ENCODE measurements around the gene CRHR2. TPM values are rescaled to one million over a fixed set of nuclear protein-coding genes. Genes with fewer than 3 reads are reported as not detected.

CRHR2 gene
- total RNA-seq, 1 donor from 2014 or later: not detected

- no peaks in the 10 kb centered on the region for H3K4me1 ChIP-seq
- no peak for TF ChIP-seq POLR2AphosphoS5 (IDR thresholded peaks at IDR 0.05; ENCODE audit: insufficient read depth in 1 of 2, low read depth in 1 of 2)
- TF ChIP-seq CTCF (IDR thresholded peaks at IDR 0.05): no peak
- no peak for TF ChIP-seq POLR2A (IDR thresholded peaks at IDR 0.05)
- H3K4me3 ChIP-seq: no peak overlapping the region
- H3K36me3 ChIP-seq: no peaks in the 10 kb centered on the region
- peak in 1 of 2 donors; percentile 70 for DNase-seq (ENCODE audit: extremely low spot score in 2 of 2)
- intact Hi-C loops (cut with DNase I): no loop called here
- no peaks in the 10 kb centered on the region for H3K9me3 ChIP-seq
- no peaks in the 10 kb centered on the region for H3K27me3 ChIP-seq
- no peak overlapping the region for H3K27ac ChIP-seq
Observed at GRCh38 chr7:30650421-30650808, 31.8 kb downstream of the CRHR2 start.

GRCh38 chr7:30649717-30650420, 32.4 kb downstream of the CRHR2 start:
- DNase-seq (ENCODE audit: extremely low spot score in 2 of 2): peak in 1 of 2 donors; percentile 79
- no peak for TF ChIP-seq CTCF (IDR thresholded peaks at IDR 0.05)
- TF ChIP-seq POLR2A (IDR thresholded peaks at IDR 0.05): no peak
- no peak for TF ChIP-seq POLR2AphosphoS5 (IDR thresholded peaks at IDR 0.05; ENCODE audit: insufficient read depth in 1 of 2, low read depth in 1 of 2)
- Histone ChIP-seq H3K27me3 (no peaks in the 10 kb centered on the region), H3K36me3 (no peaks in the 10 kb centered on the region), H3K4me3 (no peak overlapping the region), H3K9me3 (no peaks in the 10 kb centered on the region), H3K4me1 (no peaks in the 10 kb centered on the region), H3K27ac (no peak overlapping the region)
- intact Hi-C loops (cut with DNase I): no loop called here

- intact Hi-C loops (cut with DNase I): no loop called here
- TF ChIP-seq POLR2A (IDR thresholded peaks at IDR 0.05) (no peak), CTCF (IDR thresholded peaks at IDR 0.05) (no peak), POLR2AphosphoS5 (IDR thresholded peaks at IDR 0.05; ENCODE audit: insufficient read depth in 1 of 2, low read depth in 1 of 2) (no peak)
Observed at GRCh38 chr7:30648744-30649540, 33.3 kb downstream of the CRHR2 start.

GRCh38 chr7:30647589-30648364, 34.5 kb downstream of the CRHR2 start:
- TF ChIP-seq CTCF (IDR thresholded peaks at IDR 0.05) (no peak), POLR2AphosphoS5 (IDR thresholded peaks at IDR 0.05; ENCODE audit: insufficient read depth in 1 of 2, low read depth in 1 of 2) (no peak), POLR2A (IDR thresholded peaks at IDR 0.05) (no peak)
- H3K27me3 ChIP-seq: no peaks in the 10 kb centered on the region
- no peaks in the 10 kb centered on the region for H3K9me3 ChIP-seq
- DNase-seq (ENCODE audit: extremely low spot score in 2 of 2): peak in 1 of 2 donors; percentile 44
- no peak overlapping the region for H3K4me3 ChIP-seq
- intact Hi-C loops (cut with DNase I): no loop called here
- no peak overlapping the region for H3K27ac ChIP-seq
- H3K4me1 ChIP-seq: no peaks in the 10 kb centered on the region
- H3K36me3 ChIP-seq: no peaks in the 10 kb centered on the region

More at GRCh38 chr7:30648744-30649540, 33.3 kb downstream of the CRHR2 start:
- Histone ChIP-seq H3K27ac (no peak overlapping the region), H3K9me3 (no peaks in the 10 kb centered on the region), H3K27me3 (no peaks in the 10 kb centered on the region), H3K4me3 (no peak overlapping the region), H3K36me3 (no peaks in the 10 kb centered on the region), H3K4me1 (no peaks in the 10 kb centered on the region)
- peak; percentile 37 to 71 for DNase-seq (ENCODE audit: extremely low spot score in 2 of 2)

Measured in vagina (tissue), 2 donors.